GM23338 (cell line): Measurements from ENCODE around the gene ALPP. TPM values are rescaled to one million over a fixed set of nuclear protein-coding genes. Genes with fewer than 3 reads are reported as not detected.

Source experiments
- CREB1 ChIP-seq: fragments of 250-450 bp; sonication (Bioruptor Pico); IDR thresholded peaks from 2 replicates; pipeline ENCODE4 v1.5.0; 2020; ENCODE audit warnings: low read depth, mild to moderate bottlenecking, moderate library complexity
- EZH2phosphoT487 ChIP-seq: fragments of 200-600 bp; sonication (generic); IDR thresholded peaks from one replicate; pipeline ENCODE4 v1.8.1; 2018; ENCODE audit warnings: antibody characterized with exemption; ENCODE audit not compliant: unreplicated experiment
- NANOG ChIP-seq: IDR thresholded peaks from 2 replicates; pipeline ENCODE4 v1.6.1; 2016; ENCODE audit warnings: antibody characterized with exemption, borderline replicate concordance
- STAT1 ChIP-seq: IDR thresholded peaks from one replicate; pipeline ENCODE4 v1.6.1; 2016; ENCODE audit warnings: antibody characterized with exemption; ENCODE audit not compliant: unreplicated experiment
- ZNF114 ChIP-seq: fragments of 250-450 bp; sonication (Bioruptor Pico); IDR thresholded peaks from 2 replicates; pipeline ENCODE4 v1.5.0; 2020; ENCODE audit warnings: mild to moderate bottlenecking, moderate library complexity
- polyA plus RNA-seq: library from polyadenylated mRNA; unstranded; fragments of >200 nt; fragmentation: Nextera tagmentation; extraction: Ambion mirVana; gene quantifications from 2 replicates; pipeline ENCODE4 v1.2.1, GENCODE V29; 2016
- total RNA-seq: library from RNA; depleted of rRNA; stranded (reverse); fragments of >200 nt; shearing (Covaris generic); gene quantifications from 2 replicates; pipeline ENCODE4 v1.2.3, GENCODE V29; 2014
- TF ChIP-seq, protein P1 (sequence below): fragments of 250-450 bp; sonication (Bioruptor Pico); IDR thresholded peaks from 2 replicates; pipeline ENCODE4 v1.5.0; 2020; ENCODE audit warnings: mild to moderate bottlenecking, moderate library complexity
- TF ChIP-seq, protein P2 (sequence below): IDR thresholded peaks from 2 replicates; pipeline ENCODE4 v1.6.1; 2016; ENCODE audit warnings: antibody characterized with exemption

Gene ALPP
- total and polyA plus RNA-seq, 2 experiments from 2014 or later, result 0.28 TPM; not detected in 1

DNA sequence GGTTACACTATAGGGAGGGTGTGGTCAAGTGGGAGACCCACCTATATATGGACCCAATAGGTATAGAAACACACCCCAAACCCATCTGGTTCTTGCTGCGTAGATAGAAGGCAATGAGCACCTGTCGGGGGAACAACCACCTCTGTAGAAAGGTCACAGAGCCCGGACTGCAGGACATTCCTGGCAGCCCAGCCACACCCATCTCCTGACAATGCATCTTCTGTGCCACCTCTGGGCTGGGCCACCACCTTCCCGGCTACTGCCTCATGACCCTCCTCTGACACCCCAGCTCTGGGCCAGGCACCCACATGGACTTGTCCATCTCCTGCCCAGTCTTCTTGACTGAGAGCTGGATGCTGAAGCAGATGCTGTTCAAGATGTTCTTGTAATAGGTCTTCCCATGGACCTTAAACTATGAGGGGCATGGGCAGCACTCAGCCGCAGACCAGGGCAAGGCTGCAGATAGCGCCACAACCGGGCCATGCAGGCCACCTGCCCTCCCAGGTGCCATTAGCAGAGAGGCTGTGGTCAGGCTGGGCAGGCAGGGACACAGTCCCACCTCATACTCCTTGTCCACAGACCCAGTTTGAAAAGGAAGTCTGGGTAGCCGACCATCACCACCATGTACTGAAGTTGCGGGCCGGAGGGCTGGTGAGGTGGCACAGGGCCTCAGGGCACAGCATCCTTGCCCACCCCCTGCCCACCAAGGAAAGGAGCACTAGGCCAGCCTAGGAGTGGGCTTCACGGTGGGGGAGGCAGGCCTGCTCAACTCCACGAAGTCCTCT lies 37.4 kb downstream of the ALPP start (continued):
- TF ChIP-seq EZH2phosphoT487, result no peak
- TF ChIP-seq, protein P1, sequence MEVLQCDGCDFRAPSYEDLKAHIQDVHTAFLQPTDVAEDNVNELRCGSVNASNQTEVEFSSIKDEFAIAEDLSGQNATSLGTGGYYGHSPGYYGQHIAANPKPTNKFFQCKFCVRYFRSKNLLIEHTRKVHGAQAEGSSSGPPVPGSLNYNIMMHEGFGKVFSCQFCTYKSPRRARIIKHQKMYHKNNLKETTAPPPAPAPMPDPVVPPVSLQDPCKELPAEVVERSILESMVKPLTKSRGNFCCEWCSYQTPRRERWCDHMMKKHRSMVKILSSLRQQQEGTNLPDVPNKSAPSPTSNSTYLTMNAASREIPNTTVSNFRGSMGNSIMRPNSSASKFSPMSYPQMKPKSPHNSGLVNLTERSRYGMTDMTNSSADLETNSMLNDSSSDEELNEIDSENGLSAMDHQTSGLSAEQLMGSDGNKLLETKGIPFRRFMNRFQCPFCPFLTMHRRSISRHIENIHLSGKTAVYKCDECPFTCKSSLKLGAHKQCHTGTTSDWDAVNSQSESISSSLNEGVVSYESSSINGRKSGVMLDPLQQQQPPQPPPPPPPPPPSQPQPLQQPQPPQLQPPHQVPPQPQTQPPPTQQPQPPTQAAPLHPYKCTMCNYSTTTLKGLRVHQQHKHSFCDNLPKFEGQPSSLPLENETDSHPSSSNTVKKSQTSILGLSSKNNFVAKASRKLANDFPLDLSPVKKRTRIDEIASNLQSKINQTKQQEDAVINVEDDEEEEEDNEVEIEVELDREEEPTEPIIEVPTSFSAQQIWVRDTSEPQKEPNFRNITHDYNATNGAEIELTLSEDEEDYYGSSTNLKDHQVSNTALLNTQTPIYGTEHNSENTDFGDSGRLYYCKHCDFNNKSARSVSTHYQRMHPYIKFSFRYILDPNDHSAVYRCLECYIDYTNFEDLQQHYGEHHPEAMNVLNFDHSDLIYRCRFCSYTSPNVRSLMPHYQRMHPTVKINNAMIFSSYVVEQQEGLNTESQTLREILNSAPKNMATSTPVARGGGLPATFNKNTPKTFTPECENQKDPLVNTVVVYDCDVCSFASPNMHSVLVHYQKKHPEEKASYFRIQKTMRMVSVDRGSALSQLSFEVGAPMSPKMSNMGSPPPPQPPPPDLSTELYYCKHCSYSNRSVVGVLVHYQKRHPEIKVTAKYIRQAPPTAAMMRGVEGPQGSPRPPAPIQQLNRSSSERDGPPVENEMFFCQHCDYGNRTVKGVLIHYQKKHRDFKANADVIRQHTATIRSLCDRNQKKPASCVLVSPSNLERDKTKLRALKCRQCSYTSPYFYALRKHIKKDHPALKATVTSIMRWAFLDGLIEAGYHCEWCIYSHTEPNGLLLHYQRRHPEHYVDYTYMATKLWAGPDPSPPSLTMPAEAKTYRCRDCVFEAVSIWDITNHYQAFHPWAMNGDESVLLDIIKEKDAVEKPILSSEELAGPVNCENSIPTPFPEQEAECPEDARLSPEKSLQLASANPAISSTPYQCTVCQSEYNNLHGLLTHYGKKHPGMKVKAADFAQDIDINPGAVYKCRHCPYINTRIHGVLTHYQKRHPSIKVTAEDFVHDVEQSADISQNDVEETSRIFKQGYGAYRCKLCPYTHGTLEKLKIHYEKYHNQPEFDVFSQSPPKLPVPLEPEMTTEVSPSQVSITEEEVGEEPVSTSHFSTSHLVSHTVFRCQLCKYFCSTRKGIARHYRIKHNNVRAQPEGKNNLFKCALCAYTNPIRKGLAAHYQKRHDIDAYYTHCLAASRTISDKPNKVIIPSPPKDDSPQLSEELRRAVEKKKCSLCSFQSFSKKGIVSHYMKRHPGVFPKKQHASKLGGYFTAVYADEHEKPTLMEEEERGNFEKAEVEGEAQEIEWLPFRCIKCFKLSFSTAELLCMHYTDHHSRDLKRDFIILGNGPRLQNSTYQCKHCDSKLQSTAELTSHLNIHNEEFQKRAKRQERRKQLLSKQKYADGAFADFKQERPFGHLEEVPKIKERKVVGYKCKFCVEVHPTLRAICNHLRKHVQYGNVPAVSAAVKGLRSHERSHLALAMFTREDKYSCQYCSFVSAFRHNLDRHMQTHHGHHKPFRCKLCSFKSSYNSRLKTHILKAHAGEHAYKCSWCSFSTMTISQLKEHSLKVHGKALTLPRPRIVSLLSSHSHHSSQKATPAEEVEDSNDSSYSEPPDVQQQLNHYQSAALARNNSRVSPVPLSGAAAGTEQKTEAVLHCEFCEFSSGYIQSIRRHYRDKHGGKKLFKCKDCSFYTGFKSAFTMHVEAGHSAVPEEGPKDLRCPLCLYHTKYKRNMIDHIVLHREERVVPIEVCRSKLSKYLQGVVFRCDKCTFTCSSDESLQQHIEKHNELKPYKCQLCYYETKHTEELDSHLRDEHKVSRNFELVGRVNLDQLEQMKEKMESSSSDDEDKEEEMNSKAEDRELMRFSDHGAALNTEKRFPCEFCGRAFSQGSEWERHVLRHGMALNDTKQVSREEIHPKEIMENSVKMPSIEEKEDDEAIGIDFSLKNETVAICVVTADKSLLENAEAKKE (CRISPR knock-in tag), result no peak
- TF ChIP-seq NANOG, result no peak
- TF ChIP-seq CREB1 (CRISPR knock-in tag), result no peak
- TF ChIP-seq, protein P2, sequence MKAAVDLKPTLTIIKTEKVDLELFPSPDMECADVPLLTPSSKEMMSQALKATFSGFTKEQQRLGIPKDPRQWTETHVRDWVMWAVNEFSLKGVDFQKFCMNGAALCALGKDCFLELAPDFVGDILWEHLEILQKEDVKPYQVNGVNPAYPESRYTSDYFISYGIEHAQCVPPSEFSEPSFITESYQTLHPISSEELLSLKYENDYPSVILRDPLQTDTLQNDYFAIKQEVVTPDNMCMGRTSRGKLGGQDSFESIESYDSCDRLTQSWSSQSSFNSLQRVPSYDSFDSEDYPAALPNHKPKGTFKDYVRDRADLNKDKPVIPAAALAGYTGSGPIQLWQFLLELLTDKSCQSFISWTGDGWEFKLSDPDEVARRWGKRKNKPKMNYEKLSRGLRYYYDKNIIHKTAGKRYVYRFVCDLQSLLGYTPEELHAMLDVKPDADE, result no peak
- TF ChIP-seq ZNF114 (CRISPR knock-in tag), result no peak
- TF ChIP-seq STAT1, result no peak
